NT2/D1 (cell line): Measurements from ENCODE around the gene RASAL2.

ENCODE experiments used
- DNase-seq: peaks from one replicate; pipeline ENCODE4 v3.0.0-alpha.2; 2011; ENCODE audit warnings: low read depth, low spot score
- H3K27me3 ChIP-seq: 2 replicates; pipeline ENCODE4 v1.6.0; 2011; ENCODE audit warnings: mild to moderate bottlenecking; ENCODE audit not compliant: insufficient read length, insufficient read depth
- H3K36me3 ChIP-seq: 2 replicates; pipeline ENCODE4 v1.6.1; 2011; ENCODE audit warnings: mild to moderate bottlenecking, low read length, mixed read lengths; ENCODE audit not compliant: insufficient read depth, insufficient read length
- H3K4me1 ChIP-seq: 2 replicates; pipeline ENCODE4 v1.5.1; 2011; ENCODE audit not compliant: insufficient read depth, insufficient read length
- H3K4me3 ChIP-seq: 2 replicates; pipeline ENCODE4 v1.5.1; 2011; ENCODE audit warnings: low read depth; ENCODE audit not compliant: insufficient read length
- H3K9ac ChIP-seq: 2 replicates; pipeline ENCODE4 v1.6.0; 2011; ENCODE audit warnings: low read depth; ENCODE audit not compliant: insufficient read length
- H3K9me3 ChIP-seq: 2 replicates; pipeline ENCODE4 v1.5.1; 2011; ENCODE audit warnings: mild to moderate bottlenecking, low read length; ENCODE audit not compliant: insufficient read depth
- SUZ12 ChIP-seq: IDR thresholded peaks from 2 replicates; pipeline ENCODE4 v1.6.1; 2011; ENCODE audit not compliant: insufficient read length, insufficient read depth; ENCODE audit errors: extremely low read depth
- YY1 ChIP-seq: IDR thresholded peaks from 2 replicates; pipeline ENCODE4 v1.6.1; 2011; ENCODE audit not compliant: insufficient read length, insufficient read depth
- ZNF274 ChIP-seq: IDR thresholded peaks from 2 replicates; pipeline ENCODE4 v1.6.1; 2011; ENCODE audit warnings: mild to moderate bottlenecking, low read depth, low read length

RASAL2 gene

GRCh38 chr1:178438432-178438831 lies 344.5 kb downstream of the RASAL2 start:
- no peak overlapping the region for H3K4me3 ChIP-seq
- TF ChIP-seq SUZ12 (no peak), YY1 (no peak), ZNF274 (no peak)
- H3K4me1 ChIP-seq: no peaks in the 10 kb centered on the region
- no peak overlapping the region for H3K9ac ChIP-seq
- H3K36me3 ChIP-seq: peaks cover 24% of the 10 kb centered on the region
- DNase-seq: no peak
- H3K27me3 ChIP-seq: no peaks in the 10 kb centered on the region
- H3K9me3 ChIP-seq: no peaks in the 10 kb centered on the region

- no peak for DNase-seq
- H3K27me3 ChIP-seq: no peaks in the 10 kb centered on the region
- no peaks in the 10 kb centered on the region for H3K9me3 ChIP-seq
- no peak overlapping the region for H3K9ac ChIP-seq
- H3K36me3 ChIP-seq: peaks cover 46% of the 10 kb centered on the region
- TF ChIP-seq ZNF274 (no peak), YY1 (no peak), SUZ12 (no peak)
- H3K4me3 ChIP-seq: no peak overlapping the region
- H3K4me1 ChIP-seq: no peaks in the 10 kb centered on the region
Observed at GRCh38 chr1:178442925-178443324, 349.0 kb downstream of the RASAL2 start.

- TF ChIP-seq YY1 (no peak), SUZ12 (no peak)
- Histone ChIP-seq H3K36me3 (peaks cover 15% of the 10 kb centered on the region), H3K9me3 (no peaks in the 10 kb centered on the region), H3K9ac (no peak overlapping the region), H3K4me3 (no peak overlapping the region), H3K4me1 (no peaks in the 10 kb centered on the region), H3K27me3 (no peaks in the 10 kb centered on the region)
- no peak for DNase-seq
Observed at GRCh38 chr1:178450871-178451270, 357.0 kb downstream of the RASAL2 start.

GRCh38 chr1:178451529-178451928 lies 357.6 kb downstream of the RASAL2 start:
- Histone ChIP-seq H3K9me3 (no peaks in the 10 kb centered on the region), H3K9ac (no peak overlapping the region), H3K4me3 (no peak overlapping the region), H3K36me3 (peaks cover 13% of the 10 kb centered on the region), H3K4me1 (no peaks in the 10 kb centered on the region), H3K27me3 (no peaks in the 10 kb centered on the region)
- no peak for DNase-seq
- TF ChIP-seq SUZ12: no peak
- no peak for TF ChIP-seq YY1
- TF ChIP-seq ZNF274: no peak

- no peak for DNase-seq
- Histone ChIP-seq H3K27me3 (no peaks in the 10 kb centered on the region), H3K36me3 (peaks cover 16% of the 10 kb centered on the region), H3K4me1 (no peaks in the 10 kb centered on the region), H3K9me3 (no peaks in the 10 kb centered on the region), H3K9ac (no peak overlapping the region), H3K4me3 (no peak overlapping the region)
- TF ChIP-seq YY1: no peak
- TF ChIP-seq SUZ12: no peak
- TF ChIP-seq ZNF274: no peak
Observed at GRCh38 chr1:178452013-178452412, 358.1 kb downstream of the RASAL2 start.

GRCh38 chr1:178456472-178456871 lies 362.6 kb downstream of the RASAL2 start:
- no peak for TF ChIP-seq SUZ12
- TF ChIP-seq YY1: no peak
- H3K4me1 ChIP-seq: no peaks in the 10 kb centered on the region
- DNase-seq: no peak
- H3K27me3 ChIP-seq: no peaks in the 10 kb centered on the region
- no peaks in the 10 kb centered on the region for H3K9me3 ChIP-seq
- H3K9ac ChIP-seq: no peak overlapping the region
- H3K36me3 ChIP-seq: peaks cover 36% of the 10 kb centered on the region
- no peak overlapping the region for H3K4me3 ChIP-seq

- no peak for DNase-seq
- Histone ChIP-seq H3K4me1 (no peaks in the 10 kb centered on the region), H3K9me3 (no peaks in the 10 kb centered on the region), H3K9ac (no peak overlapping the region), H3K27me3 (no peaks in the 10 kb centered on the region), H3K36me3 (peaks cover 28% of the 10 kb centered on the region), H3K4me3 (no peak overlapping the region)
- TF ChIP-seq YY1: no peak
- no peak for TF ChIP-seq ZNF274
- TF ChIP-seq SUZ12: no peak
Observed at GRCh38 chr1:178457651-178458050, 363.7 kb downstream of the RASAL2 start.

- H3K4me3 ChIP-seq: no peak overlapping the region
- no peak overlapping the region for H3K9ac ChIP-seq
- H3K9me3 ChIP-seq: no peaks in the 10 kb centered on the region
- TF ChIP-seq ZNF274 (no peak), SUZ12 (no peak), YY1 (no peak)
- DNase-seq: no peak
- H3K4me1 ChIP-seq: no peaks in the 10 kb centered on the region
- H3K36me3 ChIP-seq: peaks cover 24% of the 10 kb centered on the region
- H3K27me3 ChIP-seq: no peaks in the 10 kb centered on the region
Observed at GRCh38 chr1:178458203-178458602, 364.3 kb downstream of the RASAL2 start.
